Naive thymus-derived CD4-positive, alpha-beta T cell (primary cell): Measurements from ENCODE around the gene GPC3. TPM values are rescaled to one million over a fixed set of nuclear protein-coding genes. Genes with fewer than 3 reads are reported as not detected.

Experiments
- ATAC-seq: fragments of 150-1000 bp; cut with Tn5 transposase; 2 replicates; pipeline ENCODE4 v1.10.0; 2021; ENCODE audit warnings: mild to moderate bottlenecking, moderate library complexity
- CTCF ChIA-PET: fragments of 350-600 bp; sonication (Branson Sonifier 250); formaldehyde crosslinking; loops from one replicate; lab custom pipeline; 2021; ENCODE audit warnings: antibody characterized with exemption; lab: Charles Lee
- POLR2A ChIA-PET: fragments of 350-600 bp; sonication (Branson Sonifier 250); formaldehyde crosslinking; loops from one replicate; lab custom pipeline; 2021; ENCODE audit warnings: antibody characterized with exemption, inconsistent platforms; lab: Charles Lee
- DNase-seq, 9 donors: peaks; one replicate each; pipeline versions ENCODE4 v3.0.0 to v3.0.0-alpha.2; 2020 to 2022; ENCODE audit warnings: mixed read lengths in 1 of 9
- H3K27ac ChIP-seq: one replicate; pipeline ENCODE4 v1.7.0; 2013; ENCODE audit warnings: mild to moderate bottlenecking, low read depth, low read length, moderate library complexity
- H3K27me3 ChIP-seq, 2 donors: one replicate each; pipeline ENCODE4 v1.7.0; 2013; ENCODE audit warnings: low read length in 2 of 2, mild to moderate bottlenecking in 2 of 2, moderate library complexity in 2 of 2; ENCODE audit not compliant: control insufficient read depth in 2 of 2, insufficient read depth in 2 of 2
- H3K36me3 ChIP-seq, 3 experiments: 1 replicate in 2 of 3; 2 replicates in 1 of 3; pipeline ENCODE4 v1.7.0; 2013; ENCODE audit warnings: low read length in 3 of 3, mild to moderate bottlenecking in 3 of 3, moderate library complexity in 1 of 3; ENCODE audit not compliant: insufficient read depth in 3 of 3, control insufficient read depth in 2 of 3
- H3K4me1 ChIP-seq, 2 donors: one replicate each; pipeline ENCODE4 v1.7.0; 2013; ENCODE audit warnings: low read length in 2 of 2, mild to moderate bottlenecking in 2 of 2, moderate library complexity in 1 of 2; ENCODE audit not compliant: control insufficient read depth in 2 of 2, insufficient read depth in 2 of 2
- H3K4me3 ChIP-seq: 2 replicates; pipeline ENCODE4 v1.7.0; 2013; ENCODE audit warnings: mild to moderate bottlenecking, low read length
- H3K9me3 ChIP-seq, 3 experiments: 1 replicate in 2 of 3; 2 replicates in 1 of 3; pipeline ENCODE4 v1.7.0; 2013; ENCODE audit warnings: low read length in 3 of 3; ENCODE audit not compliant: control insufficient read depth in 2 of 3
- H3K27ac Mint-ChIP-seq, 9 donors: one replicate each; pipeline ENCODE4 v1.8.0; 2020 to 2022; ENCODE audit warnings: mixed read lengths in 9 of 9, mild to moderate bottlenecking in 8 of 9, moderate library complexity in 5 of 9, inconsistent platforms in 2 of 9
- H3K27me3 Mint-ChIP-seq, 5 donors: one replicate each; pipeline ENCODE4 v1.8.0; 2021 to 2022; ENCODE audit warnings: mixed read lengths in 5 of 5, mild to moderate bottlenecking in 1 of 5
- H3K36me3 Mint-ChIP-seq, 5 donors: one replicate each; pipeline ENCODE4 v1.8.0; 2020 to 2022; ENCODE audit warnings: mixed read lengths in 5 of 5, mild to moderate bottlenecking in 3 of 5, inconsistent platforms in 1 of 5
- H3K4me1 Mint-ChIP-seq, 7 donors: one replicate each; pipeline ENCODE4 v1.8.0; 2020 to 2022; ENCODE audit warnings: mixed read lengths in 7 of 7, mild to moderate bottlenecking in 3 of 7, inconsistent platforms in 1 of 7
- H3K4me3 Mint-ChIP-seq, 10 donors: one replicate each; pipeline ENCODE4 v1.8.0; 2020 to 2022; ENCODE audit warnings: mild to moderate bottlenecking in 10 of 10, mixed read lengths in 10 of 10, moderate library complexity in 6 of 10, inconsistent platforms in 2 of 10
- H3K9me3 Mint-ChIP-seq, 11 donors: one replicate each; pipeline ENCODE4 v1.8.0; 2020 to 2022; ENCODE audit warnings: mixed read lengths in 11 of 11, mild to moderate bottlenecking in 4 of 11, inconsistent platforms in 1 of 11, moderate library complexity in 1 of 11
- intact Hi-C, 2 donors: fragments of 100-400 bp; cut with micrococcal nuclease; formaldehyde crosslinking; loops; one replicate each; pipeline ENCODE4 v1.15.1; 2023
- polyA plus RNA-seq, 2 donors: library from polyadenylated mRNA; unstranded; fragments of 300-500 nt; fragmentation: Illumina TruSeq; gene quantifications; one replicate each; pipeline ENCODE4 v1.2.3, GENCODE V29; 2021
- total RNA-seq, 6 experiments: library from RNA in 5 of 6; stranded (reverse) in 5 of 6; gene quantifications; 1 replicate in 5 of 6; 2 replicates in 1 of 6; pipeline ENCODE4 v1.2.3 and lab custom pipeline; 2021 to 2026

Gene GPC3
- total and polyA plus RNA-seq, 7 experiments from 2014 or later, result 0.24 to 6.0 (median 0.65) TPM

- H3K27me3 Mint-ChIP-seq, result peaks cover 0 to 9% (median 0%) of the 10 kb centered on the region in 5 donors
- Histone ChIP-seq H3K9me3 (no peaks in the 10 kb centered on the region), H3K36me3 (no peaks in the 10 kb centered on the region), H3K27ac (no peak overlapping the region), H3K4me3 (no peak overlapping the region), H3K4me1 (no peaks in the 10 kb centered on the region), H3K27me3 (no peaks in the 10 kb centered on the region)
- no peak overlapping the region for H3K27ac Mint-ChIP-seq
- ATAC-seq, result no peak
- no peaks in the 10 kb centered on the region for H3K9me3 Mint-ChIP-seq
- CTCF ChIA-PET, result no interaction called here
- H3K36me3 Mint-ChIP-seq, result no peaks in the 10 kb centered on the region
- intact Hi-C loops, result no loop called here
- no peaks in the 10 kb centered on the region for H3K4me1 Mint-ChIP-seq
- POLR2A ChIA-PET, result no interaction called here
- no peak overlapping the region for H3K4me3 Mint-ChIP-seq
- DNase-seq, result no peak
Measured at GRCh38 chrX:133849676-133850075, 135.7 kb downstream of the GPC3 start.

- Histone ChIP-seq H3K4me1 (no peaks in the 10 kb centered on the region), H3K27me3 (no peaks in the 10 kb centered on the region), H3K27ac (no peak overlapping the region), H3K36me3 (no peaks in the 10 kb centered on the region), H3K9me3 (no peaks in the 10 kb centered on the region), H3K4me3 (no peak overlapping the region)
- CTCF ChIA-PET, result no interaction called here
- Mint-ChIP-seq H3K36me3 (no peaks in the 10 kb centered on the region), H3K27me3 (peaks cover 0 to 3% (median 0%) of the 10 kb centered on the region in 5 donors), H3K4me1 (no peaks in the 10 kb centered on the region), H3K27ac (no peak overlapping the region), H3K4me3 (no peak overlapping the region), H3K9me3 (no peaks in the 10 kb centered on the region)
- POLR2A ChIA-PET, result no interaction called here
- intact Hi-C loops, result no loop called here
- DNase-seq (no peak), ATAC-seq (no peak)
Measured at GRCh38 chrX:133847340-133847994, 137.9 kb downstream of the GPC3 start.

GRCh38 chrX:133846311-133846710 is 139.1 kb downstream of the GPC3 start:
- CTCF ChIA-PET, result no interaction called here
- H3K36me3 ChIP-seq, result no peaks in the 10 kb centered on the region
- H3K4me3 Mint-ChIP-seq, result no peak overlapping the region
- intact Hi-C loops, result no loop called here
- POLR2A ChIA-PET, result no interaction called here
- H3K27ac Mint-ChIP-seq, result no peak overlapping the region
- no peak for DNase-seq
- ATAC-seq, result no peak
- no peaks in the 10 kb centered on the region for H3K27me3 ChIP-seq
- H3K9me3 Mint-ChIP-seq, result no peaks in the 10 kb centered on the region
- H3K4me3 ChIP-seq, result no peak overlapping the region
- H3K9me3 ChIP-seq, result no peaks in the 10 kb centered on the region
- H3K27me3 Mint-ChIP-seq, result peaks cover 0 to 3% (median 0%) of the 10 kb centered on the region in 5 donors
- H3K4me1 Mint-ChIP-seq, result no peaks in the 10 kb centered on the region
- H3K4me1 ChIP-seq, result no peaks in the 10 kb centered on the region
- no peaks in the 10 kb centered on the region for H3K36me3 Mint-ChIP-seq
- no peak overlapping the region for H3K27ac ChIP-seq

GRCh38 chrX:133840415-133840814 is 145.0 kb downstream of the GPC3 start:
- H3K27ac ChIP-seq, result no peak overlapping the region
- Mint-ChIP-seq H3K27me3 (no peaks in the 10 kb centered on the region), H3K4me3 (no peak overlapping the region), H3K27ac (no peak overlapping the region), H3K36me3 (no peaks in the 10 kb centered on the region), H3K9me3 (no peaks in the 10 kb centered on the region), H3K4me1 (no peaks in the 10 kb centered on the region)
- H3K27me3 ChIP-seq, result no peaks in the 10 kb centered on the region
- ATAC-seq (no peak), DNase-seq (no peak)
- intact Hi-C loops, result no loop called here
- no peaks in the 10 kb centered on the region for H3K9me3 ChIP-seq
- POLR2A ChIA-PET, result no interaction called here
- no peak overlapping the region for H3K4me3 ChIP-seq
- no peaks in the 10 kb centered on the region for H3K4me1 ChIP-seq
- H3K36me3 ChIP-seq, result no peaks in the 10 kb centered on the region
- CTCF ChIA-PET, result interaction anchor here (1.0 kb wide), 1 partner anchor 94 kb away, joined by 3 read pairs; no protein-coding TSS in a partner anchor

GRCh38 chrX:133838761-133839676 is 146.4 kb downstream of the GPC3 start:
- Mint-ChIP-seq H3K4me1 (no peaks in the 10 kb centered on the region), H3K9me3 (no peaks in the 10 kb centered on the region), H3K36me3 (no peaks in the 10 kb centered on the region), H3K27ac (no peak overlapping the region), H3K4me3 (no peak overlapping the region), H3K27me3 (no peaks in the 10 kb centered on the region)
- Histone ChIP-seq H3K36me3 (no peaks in the 10 kb centered on the region), H3K4me3 (no peak overlapping the region), H3K27ac (no peak overlapping the region), H3K4me1 (no peaks in the 10 kb centered on the region), H3K27me3 (no peaks in the 10 kb centered on the region), H3K9me3 (no peaks in the 10 kb centered on the region)
- DNase-seq, result peak in 8 of 9 donors; percentile 4 to 49 (median 24)
- no peak for ATAC-seq
- CTCF ChIA-PET, result interaction anchor here (0.6 kb wide), 1 partner anchor 81 kb away, joined by 5 read pairs; no protein-coding TSS in a partner anchor
- intact Hi-C loops, result loop anchor here in 1 of 2 donors (1.0 to 2.0 kb wide), 4 partner anchors 94 to 348 kb away; no protein-coding TSS in a partner anchor
- POLR2A ChIA-PET, result no interaction called here

- CTCF ChIA-PET, result no interaction called here
- H3K36me3 ChIP-seq, result no peaks in the 10 kb centered on the region
- no peaks in the 10 kb centered on the region for H3K9me3 ChIP-seq
- no peaks in the 10 kb centered on the region for H3K9me3 Mint-ChIP-seq
- H3K4me3 Mint-ChIP-seq, result no peak overlapping the region
- no peaks in the 10 kb centered on the region for H3K27me3 ChIP-seq
- no peak for DNase-seq
- H3K4me1 ChIP-seq, result no peaks in the 10 kb centered on the region
- no peak overlapping the region for H3K27ac Mint-ChIP-seq
- H3K27ac ChIP-seq, result no peak overlapping the region
- no peak overlapping the region for H3K4me3 ChIP-seq
- no peaks in the 10 kb centered on the region for H3K27me3 Mint-ChIP-seq
- POLR2A ChIA-PET, result no interaction called here
- no peak for ATAC-seq
- H3K36me3 Mint-ChIP-seq, result no peaks in the 10 kb centered on the region
- no peaks in the 10 kb centered on the region for H3K4me1 Mint-ChIP-seq
- intact Hi-C loops, result no loop called here
Measured at GRCh38 chrX:133837091-133837490, 148.3 kb downstream of the GPC3 start.
